IPS-18a (cell line): ENCODE results near the gene HEXA.

Source experiments
- H3K27ac ChIP-seq: one replicate; pipeline ENCODE4 v1.5.1; 2013; ENCODE audit warnings: low read length
- H3K27me3 ChIP-seq: one replicate; pipeline ENCODE4 v1.6.1; 2013; ENCODE audit warnings: mild to moderate bottlenecking, low read length; ENCODE audit not compliant: control insufficient read depth, insufficient read depth
- H3K36me3 ChIP-seq: one replicate; pipeline ENCODE4 v1.6.1; 2013; ENCODE audit warnings: low read depth, low read length; ENCODE audit not compliant: control insufficient read depth
- H3K4me1 ChIP-seq: one replicate; pipeline ENCODE4 v1.6.1; 2013; ENCODE audit warnings: low read depth, low read length; ENCODE audit not compliant: control insufficient read depth
- H3K4me3 ChIP-seq: one replicate; pipeline ENCODE4 v1.5.1; 2013; ENCODE audit warnings: low read length
- H3K9ac ChIP-seq: one replicate; pipeline ENCODE4 v1.6.1; 2013; ENCODE audit warnings: mild to moderate bottlenecking, low read length, moderate library complexity
- H3K9me3 ChIP-seq: one replicate; pipeline ENCODE4 v1.6.1; 2013; ENCODE audit warnings: low read depth, low read length; ENCODE audit not compliant: control insufficient read depth

Gene HEXA

DNA sequence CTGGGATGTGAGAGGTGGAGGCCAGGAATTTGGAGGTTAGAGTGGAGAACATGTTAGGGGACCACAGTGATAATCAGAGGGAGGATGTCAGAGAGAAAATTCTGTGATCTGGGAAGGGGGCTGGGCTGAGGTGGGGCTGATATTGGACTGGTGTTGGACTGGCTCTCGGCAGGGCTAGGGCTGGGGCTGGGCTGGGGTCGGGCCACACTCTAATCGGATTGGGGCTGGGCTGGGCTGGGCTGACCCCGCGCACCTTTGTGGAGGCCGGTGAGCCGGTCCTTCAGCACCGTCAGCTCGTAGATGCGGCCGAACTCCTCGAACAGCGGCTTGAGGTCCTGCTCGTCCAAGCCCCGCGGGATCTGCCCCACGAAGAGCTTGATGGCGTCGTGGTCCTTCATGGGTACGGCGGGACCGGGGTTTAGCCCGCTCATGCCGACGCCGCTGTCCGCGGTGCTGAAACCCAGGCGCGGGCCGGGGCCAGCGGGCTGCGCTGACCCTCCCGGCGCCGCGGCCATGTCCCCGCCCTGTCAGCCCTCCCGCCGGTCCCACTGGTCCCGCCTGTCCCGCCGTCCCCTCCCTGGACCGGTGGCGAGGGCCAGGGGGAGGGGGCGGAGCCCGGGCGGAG, 56.3 kb downstream of the HEXA start:
- H3K36me3 ChIP-seq: no peaks in the 10 kb centered on the region
- H3K4me3 ChIP-seq: peak overlapping the region; percentile 25
- H3K9me3 ChIP-seq: no peaks in the 10 kb centered on the region
- H3K9ac ChIP-seq: no peak overlapping the region
- H3K4me1 ChIP-seq: peaks cover 5% of the 10 kb centered on the region
- peaks cover 46% of the 10 kb centered on the region for H3K27me3 ChIP-seq
- H3K27ac ChIP-seq: no peak overlapping the region

DNA sequence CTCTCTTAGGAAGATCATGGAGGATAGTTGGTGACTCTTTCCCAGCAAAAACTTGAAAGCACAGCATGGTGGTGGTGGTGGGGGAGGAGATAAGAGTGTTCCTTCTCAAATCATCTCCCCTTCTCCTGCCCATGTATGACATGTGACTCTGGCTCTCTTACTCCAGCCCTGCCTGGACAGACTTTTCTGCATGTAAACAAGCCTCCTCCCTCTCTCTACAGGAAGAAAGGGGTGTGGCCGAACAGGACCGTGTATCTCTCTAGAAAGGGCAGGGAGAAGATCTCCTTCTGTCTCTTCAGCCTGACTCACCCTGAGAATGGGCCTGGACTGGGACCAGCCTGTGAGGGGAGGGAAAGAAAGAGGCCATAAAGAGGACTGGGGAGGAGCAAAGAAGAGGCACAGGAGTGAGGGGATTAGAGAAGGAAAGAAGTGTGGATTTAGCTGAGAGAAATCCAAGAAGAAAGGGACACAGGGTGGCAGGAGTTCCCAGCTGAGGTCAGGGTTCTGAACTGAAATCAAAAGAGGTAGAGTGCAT, 57.3 kb downstream of the HEXA start:
- no peaks in the 10 kb centered on the region for H3K9me3 ChIP-seq
- H3K27me3 ChIP-seq: peaks cover 46% of the 10 kb centered on the region
- peaks cover 5% of the 10 kb centered on the region for H3K4me1 ChIP-seq
- H3K4me3 ChIP-seq: no peak overlapping the region
- H3K27ac ChIP-seq: no peak overlapping the region
- H3K36me3 ChIP-seq: no peaks in the 10 kb centered on the region
- H3K9ac ChIP-seq: no peak overlapping the region

DNA sequence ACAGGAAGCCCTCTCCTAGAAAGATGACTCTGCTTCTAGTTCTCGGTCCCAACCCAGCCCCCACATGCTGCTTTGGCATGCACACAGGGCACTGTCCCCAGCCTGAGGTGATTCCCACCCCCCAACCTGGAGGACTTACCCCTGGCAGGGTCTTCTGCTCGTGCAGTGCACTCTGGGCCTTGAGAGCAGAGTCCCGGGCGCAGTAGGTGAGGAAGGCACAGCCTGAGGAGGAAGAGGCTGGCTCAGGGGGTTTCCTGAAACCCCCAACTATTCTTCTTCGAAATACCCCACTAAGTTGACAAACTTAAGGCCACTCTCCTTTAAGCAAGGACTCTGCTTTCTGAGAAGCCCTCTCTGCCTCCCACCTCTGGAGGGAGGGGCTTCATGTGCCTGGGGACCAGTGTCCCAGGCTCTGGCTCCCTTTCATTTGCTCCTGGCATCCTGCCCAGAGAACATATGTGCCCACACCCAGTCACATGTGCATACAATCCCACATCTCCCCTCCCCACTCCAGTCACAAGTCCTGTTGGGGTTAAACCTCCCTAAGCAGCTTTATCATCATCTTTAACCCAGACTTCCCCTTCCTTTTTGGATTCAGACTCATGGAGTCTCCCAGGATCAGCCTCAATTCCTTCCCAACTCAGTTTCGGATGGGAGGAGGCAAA, 60.0 kb downstream of the HEXA start:
- Histone ChIP-seq H3K27ac (no peak overlapping the region), H3K9ac (no peak overlapping the region), H3K36me3 (no peaks in the 10 kb centered on the region), H3K4me3 (no peak overlapping the region), H3K4me1 (peaks cover 4% of the 10 kb centered on the region), H3K9me3 (no peaks in the 10 kb centered on the region), H3K27me3 (peaks cover 44% of the 10 kb centered on the region)

DNA sequence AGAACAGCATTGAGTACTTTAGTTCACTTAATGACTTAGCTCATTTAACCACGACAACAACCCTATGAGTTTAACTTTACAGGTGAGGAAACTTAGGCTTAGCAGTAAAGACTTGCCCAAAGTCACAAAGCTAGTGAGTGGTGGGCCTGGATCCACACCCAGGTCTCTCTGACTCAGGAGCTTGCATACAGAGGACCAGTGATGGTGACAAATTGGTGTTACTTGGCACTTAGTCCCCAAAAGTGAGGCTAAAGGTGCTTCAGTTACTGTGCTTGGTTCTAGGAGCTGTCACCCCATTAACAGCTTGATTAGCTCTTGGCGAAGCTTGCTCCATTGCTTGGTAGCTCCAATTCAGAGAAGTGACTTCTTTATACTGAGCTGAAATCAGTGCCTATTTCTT, 61.9 kb downstream of the HEXA start:
- Histone ChIP-seq H3K27me3 (peaks cover 33% of the 10 kb centered on the region), H3K4me1 (no peaks in the 10 kb centered on the region), H3K36me3 (no peaks in the 10 kb centered on the region), H3K27ac (no peak overlapping the region), H3K9ac (no peak overlapping the region), H3K4me3 (no peak overlapping the region), H3K9me3 (no peaks in the 10 kb centered on the region)

DNA sequence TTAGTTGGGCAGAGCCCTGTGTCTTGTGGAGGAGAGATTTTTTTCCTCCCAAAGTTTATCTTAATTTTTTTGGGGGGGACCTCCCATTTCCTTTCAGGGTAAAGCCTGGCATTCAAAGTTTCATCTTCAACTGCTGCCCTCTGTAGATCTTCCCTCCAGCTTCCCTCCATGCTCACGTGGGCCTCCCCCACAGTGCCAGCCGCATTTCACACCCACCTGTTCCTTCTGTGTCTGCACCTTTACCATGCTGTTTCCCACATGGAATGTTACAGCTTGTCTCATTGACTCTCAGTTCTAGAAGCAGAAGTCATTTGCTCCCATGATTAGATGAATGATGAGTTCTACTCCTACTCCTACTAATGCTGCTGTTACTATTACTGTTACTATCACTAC, 62.4 kb downstream of the HEXA start:
- Histone ChIP-seq H3K9ac (no peak overlapping the region), H3K9me3 (no peaks in the 10 kb centered on the region), H3K27ac (no peak overlapping the region), H3K4me3 (no peak overlapping the region), H3K27me3 (peaks cover 28% of the 10 kb centered on the region), H3K36me3 (no peaks in the 10 kb centered on the region), H3K4me1 (no peaks in the 10 kb centered on the region)

DNA sequence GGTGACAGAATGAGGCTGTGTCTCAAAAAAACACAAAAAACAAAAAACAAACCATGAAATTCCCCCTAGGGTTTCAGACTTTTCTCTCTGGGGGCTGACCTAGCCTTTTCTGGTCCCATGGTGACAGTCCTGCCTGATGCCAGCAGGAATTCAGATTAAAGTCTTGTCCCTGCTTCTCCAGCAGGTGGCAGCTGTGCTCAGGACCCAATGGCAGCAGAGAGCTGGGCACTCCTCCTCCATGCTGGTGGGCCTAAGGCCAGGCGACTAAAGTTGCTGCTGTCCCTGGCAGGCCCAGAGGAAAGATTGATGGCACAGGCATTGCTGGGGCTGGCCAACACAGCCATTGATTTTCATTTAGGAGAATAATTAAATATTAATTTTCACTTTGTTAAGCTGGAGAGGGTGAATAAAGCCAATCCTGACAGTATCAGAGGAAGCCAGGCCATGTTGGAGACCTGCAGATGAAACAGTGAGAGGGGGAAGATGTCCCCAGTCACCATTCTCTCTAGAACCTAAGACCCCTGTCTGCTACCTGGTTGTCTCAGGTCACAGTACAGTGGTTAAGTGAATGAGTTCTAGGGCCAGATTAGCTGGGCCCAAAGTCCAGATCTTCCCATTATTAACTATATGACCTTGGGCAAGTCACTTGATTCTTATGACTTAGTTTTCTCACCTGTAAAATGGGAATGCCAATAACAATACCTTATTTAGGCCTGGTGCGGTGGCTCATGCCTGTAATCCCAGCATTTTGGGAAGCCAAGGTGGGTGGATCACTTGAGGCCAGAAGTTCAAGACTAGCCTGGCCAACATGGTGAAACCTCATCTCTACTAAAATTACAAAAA, 63.0 kb downstream of the HEXA start:
- no peak overlapping the region for H3K27ac ChIP-seq
- no peak overlapping the region for H3K4me3 ChIP-seq
- no peak overlapping the region for H3K9ac ChIP-seq
- H3K9me3 ChIP-seq: no peaks in the 10 kb centered on the region
- H3K4me1 ChIP-seq: no peaks in the 10 kb centered on the region
- no peaks in the 10 kb centered on the region for H3K36me3 ChIP-seq
- H3K27me3 ChIP-seq: peaks cover 22% of the 10 kb centered on the region

DNA sequence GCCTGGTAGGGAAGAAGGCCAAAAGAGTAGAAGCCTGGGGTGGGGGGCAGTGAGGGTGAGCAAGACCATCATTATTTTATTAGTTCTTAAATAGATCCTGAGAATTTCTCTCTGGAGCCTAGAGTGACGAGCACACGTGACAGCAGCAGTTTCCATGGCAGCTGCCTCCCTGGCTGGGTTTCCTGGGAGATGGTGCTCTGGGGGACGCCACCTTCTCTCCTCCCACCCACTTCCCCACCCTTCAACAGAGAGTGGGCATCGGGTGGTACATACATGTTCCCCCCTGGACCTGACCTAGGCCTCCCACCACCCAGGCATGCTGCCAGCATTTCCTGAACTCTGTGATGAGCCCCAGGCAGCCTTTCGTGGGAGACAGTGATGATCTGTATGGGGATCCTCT, 68.8 kb downstream of the HEXA start:
- Histone ChIP-seq H3K4me1 (no peaks in the 10 kb centered on the region), H3K27ac (no peak overlapping the region), H3K36me3 (no peaks in the 10 kb centered on the region), H3K27me3 (no peaks in the 10 kb centered on the region), H3K4me3 (no peak overlapping the region), H3K9ac (no peak overlapping the region), H3K9me3 (no peaks in the 10 kb centered on the region)

DNA sequence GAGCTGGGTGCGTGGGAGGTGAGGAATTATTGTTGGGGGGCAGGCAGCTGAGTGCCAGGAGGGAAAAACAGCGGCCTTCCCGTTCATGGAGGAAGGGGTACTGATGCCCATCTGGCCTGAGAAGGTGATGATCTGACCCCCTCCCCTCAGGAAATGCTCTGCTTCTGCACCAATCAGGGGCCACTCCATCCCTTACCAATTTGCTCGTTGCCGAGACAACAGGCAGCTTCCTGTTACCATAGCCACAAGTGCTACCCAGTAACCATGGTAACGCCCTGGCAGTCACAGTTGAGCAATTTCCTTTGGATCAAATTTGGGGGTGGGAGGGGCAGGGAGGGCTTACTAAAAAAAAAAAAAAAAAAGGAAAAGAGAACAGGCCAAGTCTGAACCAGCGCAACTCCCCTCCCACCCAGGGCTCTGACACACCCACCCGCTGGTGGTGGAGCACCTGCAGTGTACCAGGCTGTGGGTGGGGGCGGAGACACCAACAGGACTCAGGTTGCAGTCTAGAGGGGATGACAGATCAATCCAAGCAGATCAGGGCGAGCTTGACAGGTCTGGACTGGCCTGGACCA, 69.5 kb downstream of the HEXA start:
- Histone ChIP-seq H3K9ac (no peak overlapping the region), H3K4me3 (no peak overlapping the region), H3K27me3 (no peaks in the 10 kb centered on the region), H3K36me3 (no peaks in the 10 kb centered on the region), H3K9me3 (no peaks in the 10 kb centered on the region), H3K4me1 (no peaks in the 10 kb centered on the region), H3K27ac (no peak overlapping the region)

DNA sequence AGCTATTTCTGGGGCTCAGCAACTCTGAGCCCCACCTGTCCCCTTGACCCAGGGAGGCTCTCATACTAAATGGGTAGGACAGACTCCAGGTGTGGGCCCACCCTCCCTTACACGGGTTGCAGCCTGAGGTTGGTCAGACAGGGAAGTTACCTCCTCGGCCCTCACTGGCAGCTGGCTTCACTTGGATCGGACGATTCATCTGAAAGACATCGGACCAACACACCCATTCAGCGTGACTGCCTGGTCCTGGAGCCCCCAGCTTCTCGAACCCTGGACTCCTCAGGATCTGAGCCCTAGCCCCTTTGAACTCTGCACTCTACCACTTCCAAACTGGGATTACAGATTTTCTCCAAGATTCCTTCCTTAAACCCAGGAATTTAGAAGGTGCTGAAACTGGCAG, 71.2 kb downstream of the HEXA start:
- no peaks in the 10 kb centered on the region for H3K9me3 ChIP-seq
- H3K36me3 ChIP-seq: no peaks in the 10 kb centered on the region
- H3K4me3 ChIP-seq: no peak overlapping the region
- no peaks in the 10 kb centered on the region for H3K4me1 ChIP-seq
- H3K9ac ChIP-seq: no peak overlapping the region
- H3K27me3 ChIP-seq: no peaks in the 10 kb centered on the region
- H3K27ac ChIP-seq: no peak overlapping the region

DNA sequence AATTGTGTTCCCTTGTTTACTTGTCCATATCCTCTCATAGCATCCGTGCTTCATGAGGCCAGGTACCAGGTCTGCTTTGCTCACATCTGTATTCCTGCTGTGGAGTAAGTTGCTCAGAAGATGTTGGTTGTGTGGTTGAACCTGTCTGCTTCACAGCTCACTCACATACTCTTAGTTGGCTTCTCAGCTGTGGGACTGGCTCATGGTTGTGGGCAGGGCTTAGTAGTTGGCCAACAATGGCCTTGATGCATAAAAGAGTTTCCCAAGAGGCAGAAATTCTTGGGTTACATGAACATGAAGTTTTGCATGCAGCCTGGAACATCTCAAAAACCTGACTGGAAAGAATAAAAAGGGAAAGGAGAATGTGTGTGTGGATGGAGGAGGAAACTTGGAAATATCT, 72.9 kb downstream of the HEXA start:
- Histone ChIP-seq H3K9me3 (no peaks in the 10 kb centered on the region), H3K27ac (no peak overlapping the region), H3K4me1 (no peaks in the 10 kb centered on the region), H3K36me3 (no peaks in the 10 kb centered on the region), H3K27me3 (no peaks in the 10 kb centered on the region), H3K4me3 (no peak overlapping the region), H3K9ac (no peak overlapping the region)
